NCI-H146 treated with DMSO at 0.1 percent for 48 hours (cell line): ENCODE results near the gene CCDC149.
A peak's percentile ranks its signal among the peaks of the same experiment; 100 is the strongest.

Source experiments
- DNase-seq: peaks from one replicate; lab custom pipeline; 2025; ENCODE audit not compliant: unreplicated experiment; lab: John Stamatoyannopoulos, UW

The CCDC149 gene

DNA sequence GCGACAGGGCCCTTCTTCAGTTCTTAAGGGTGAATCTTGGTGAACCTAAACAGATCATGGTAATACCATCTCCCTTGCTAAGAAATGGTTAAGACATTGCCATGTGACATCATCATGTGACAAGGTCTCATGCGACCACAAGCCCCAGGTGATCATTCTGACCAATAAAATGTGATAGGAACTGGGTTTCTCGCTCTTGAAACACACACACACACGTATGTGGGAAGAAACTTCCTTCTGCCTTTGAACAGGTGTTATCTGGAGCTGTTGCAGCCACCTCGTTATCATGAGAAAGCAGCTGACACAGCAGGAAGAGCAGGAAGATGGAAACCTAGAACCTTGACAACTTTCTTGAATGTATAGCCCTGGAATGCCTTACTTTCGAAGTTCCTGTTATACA lies 107.3 kb downstream of the CCDC149 start:
- DNase-seq = no peak

DNA sequence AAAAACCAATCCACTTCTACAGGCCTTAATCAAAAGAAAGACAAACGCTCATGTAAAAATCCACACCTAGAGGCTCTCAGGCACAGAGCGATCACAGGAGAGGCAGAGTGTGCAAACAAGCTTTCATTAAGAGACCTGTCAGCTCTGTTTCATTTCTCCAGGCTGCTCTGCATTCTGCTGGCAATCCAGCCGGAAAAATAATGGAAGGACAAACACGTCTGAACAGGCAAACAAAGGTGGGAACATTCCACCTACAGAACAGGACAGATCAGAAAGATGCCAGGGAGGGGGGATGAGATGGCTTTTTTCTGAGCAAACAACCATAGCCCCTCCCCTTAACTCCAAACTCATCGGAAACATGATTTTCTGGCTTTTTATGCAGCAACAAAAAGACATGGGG lies 107.8 kb downstream of the CCDC149 start:
- peak; percentile 35 for DNase-seq

DNA sequence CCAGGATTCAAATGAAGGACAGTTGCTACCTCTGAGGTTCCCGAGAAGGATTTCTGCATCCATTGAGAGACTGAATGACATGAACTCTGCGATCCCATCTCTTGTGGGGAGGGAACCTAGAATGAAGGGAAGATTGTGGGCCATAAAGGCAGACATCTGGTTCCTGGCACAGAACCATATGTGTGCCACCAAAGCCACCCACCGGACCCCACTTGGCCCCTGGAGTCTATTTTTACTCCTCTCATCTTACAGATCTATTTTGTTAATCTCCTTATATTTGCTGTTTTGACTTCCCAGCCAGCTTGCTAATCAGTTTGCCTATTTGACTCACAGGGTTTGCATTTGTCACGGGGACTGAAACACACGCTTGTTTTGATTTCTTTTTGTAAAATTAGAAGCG lies 110.2 kb downstream of the CCDC149 start:
- no peak for DNase-seq

DNA sequence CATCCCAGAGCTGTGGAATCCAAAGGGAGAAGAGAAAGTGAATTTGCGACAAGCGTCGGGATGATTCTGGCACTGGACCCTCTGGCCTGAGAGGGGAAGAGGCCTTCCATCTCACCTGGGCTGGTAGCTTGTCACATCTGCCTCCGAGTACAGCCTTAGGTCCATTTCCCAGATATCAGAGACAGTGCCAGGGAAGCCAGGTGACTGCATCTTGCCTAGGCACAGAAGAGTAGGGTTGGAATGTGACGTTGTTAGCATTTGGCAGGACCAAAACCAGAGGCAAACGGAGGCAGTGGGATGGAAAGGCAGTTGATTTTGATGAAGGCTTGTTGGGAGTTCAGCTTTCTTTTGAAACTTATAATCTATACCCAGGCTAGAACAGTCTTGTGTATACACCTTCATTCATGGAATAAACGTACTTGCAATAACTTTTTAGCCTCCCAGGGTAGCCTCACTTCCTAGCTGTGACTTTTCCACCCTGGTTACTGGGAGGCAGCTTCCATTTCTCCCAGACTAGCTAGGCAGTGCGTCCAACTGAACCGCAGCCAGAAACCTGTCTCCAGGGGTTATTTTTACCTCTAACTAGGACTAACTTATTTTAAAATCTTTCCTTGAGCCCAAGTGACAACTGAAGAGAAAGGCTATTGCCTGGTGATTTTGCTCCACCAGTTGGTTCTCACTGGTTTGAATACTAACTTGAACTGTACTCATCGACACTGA lies 111.5 kb downstream of the CCDC149 start:
- DNase-seq = no peak

DNA sequence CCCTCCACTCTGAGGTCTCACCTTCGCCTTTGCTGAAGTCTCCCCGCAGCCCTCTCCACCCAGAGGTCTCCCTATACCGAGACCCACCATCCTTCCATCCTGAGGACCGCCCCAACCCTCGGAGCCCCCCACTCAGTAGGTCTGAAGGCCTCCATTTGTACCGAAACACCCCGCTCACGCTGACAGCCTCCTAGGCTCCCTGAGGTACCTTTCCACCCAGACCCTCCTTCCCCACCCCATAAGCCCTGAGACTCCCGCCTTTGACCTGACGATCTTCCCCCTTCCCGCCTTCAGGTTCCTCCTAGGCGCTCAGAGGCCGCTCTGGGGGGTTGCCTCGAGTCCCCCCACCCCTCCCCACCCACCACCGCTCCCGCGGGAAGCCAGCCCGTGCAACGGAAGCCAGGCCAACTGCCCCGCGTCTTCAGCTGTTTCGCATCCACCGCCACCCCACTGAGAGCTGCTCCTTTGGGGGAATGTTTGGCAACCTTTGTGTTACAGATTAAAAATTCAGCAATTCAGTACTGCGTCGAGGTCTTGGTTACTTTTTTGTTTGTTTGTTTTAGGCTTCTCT lies 112.4 kb downstream of the CCDC149 start:
- DNase-seq = no peak

DNA sequence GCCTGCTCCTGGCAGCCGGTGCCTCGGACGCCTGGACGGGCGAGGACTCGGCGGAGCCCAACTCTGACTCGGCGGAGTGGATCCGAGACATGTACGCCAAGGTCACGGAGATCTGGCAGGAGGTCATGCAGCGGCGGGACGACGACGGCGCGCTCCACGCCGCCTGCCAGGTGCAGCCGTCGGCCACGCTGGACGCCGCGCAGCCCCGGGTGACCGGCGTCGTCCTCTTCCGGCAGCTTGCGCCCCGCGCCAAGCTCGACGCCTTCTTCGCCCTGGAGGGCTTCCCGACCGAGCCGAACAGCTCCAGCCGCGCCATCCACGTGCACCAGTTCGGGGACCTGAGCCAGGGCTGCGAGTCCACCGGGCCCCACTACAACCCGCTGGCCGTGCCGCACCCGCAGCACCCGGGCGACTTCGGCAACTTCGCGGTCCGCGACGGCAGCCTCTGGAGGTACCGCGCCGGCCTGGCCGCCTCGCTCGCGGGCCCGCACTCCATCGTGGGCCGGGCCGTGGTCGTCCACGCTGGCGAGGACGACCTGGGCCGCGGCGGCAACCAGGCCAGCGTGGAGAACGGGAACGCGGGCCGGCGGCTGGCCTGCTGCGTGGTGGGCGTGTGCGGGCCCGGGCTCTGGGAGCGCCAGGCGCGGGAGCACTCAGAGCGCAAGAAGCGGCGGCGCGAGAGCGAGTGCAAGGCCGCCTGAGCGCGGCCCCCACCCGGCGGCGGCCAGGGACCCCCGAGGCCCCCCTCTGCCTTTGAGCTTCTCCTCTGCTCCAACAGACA lies 113.1 kb downstream of the CCDC149 start:
- no peak for DNase-seq

DNA sequence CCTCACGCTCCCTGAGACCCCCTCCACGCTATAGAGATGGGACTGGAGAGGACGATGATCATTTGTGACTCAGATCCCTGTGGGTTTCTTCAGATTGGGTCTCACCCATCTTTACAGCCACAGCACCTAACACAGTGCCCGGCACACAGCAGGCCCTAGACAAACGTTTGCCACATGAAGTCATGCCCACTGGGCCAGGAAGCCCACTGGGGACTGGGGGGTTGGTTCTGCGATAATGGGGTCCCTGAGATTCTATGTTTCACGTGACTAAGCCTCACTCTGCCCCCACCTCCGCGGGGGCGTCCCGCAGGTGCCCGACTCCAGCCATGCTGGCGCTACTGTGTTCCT lies 113.7 kb downstream of the CCDC149 start:
- DNase-seq = no peak

DNA sequence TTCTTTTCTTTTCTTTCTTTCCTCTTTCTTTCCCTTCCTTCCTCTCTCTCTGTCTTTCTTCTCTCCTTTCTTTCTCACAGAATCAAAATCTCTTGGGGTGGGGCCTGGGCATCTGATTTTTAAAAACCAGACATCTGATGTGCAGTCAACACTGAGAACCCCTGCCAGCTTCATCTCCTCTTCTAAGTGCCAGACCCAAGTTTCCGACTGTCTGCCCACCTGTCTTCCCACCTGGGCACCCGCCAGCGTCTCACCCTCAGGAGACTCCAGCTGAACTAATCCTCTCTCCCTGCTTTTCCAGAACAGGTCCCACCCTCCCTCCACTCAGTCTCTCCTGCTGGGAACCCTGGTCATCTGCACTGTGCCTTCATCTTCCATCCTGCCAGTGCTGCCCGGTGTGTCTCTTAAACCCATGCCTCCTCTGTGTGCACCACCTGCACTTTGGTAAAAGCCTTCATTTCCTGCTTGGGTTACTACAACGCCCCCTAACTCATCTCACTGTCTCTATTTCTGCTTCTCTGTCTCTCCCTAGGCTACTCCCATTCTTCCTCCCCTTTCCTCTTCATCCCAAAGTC lies 114.7 kb downstream of the CCDC149 start:
- DNase-seq = no peak

DNA sequence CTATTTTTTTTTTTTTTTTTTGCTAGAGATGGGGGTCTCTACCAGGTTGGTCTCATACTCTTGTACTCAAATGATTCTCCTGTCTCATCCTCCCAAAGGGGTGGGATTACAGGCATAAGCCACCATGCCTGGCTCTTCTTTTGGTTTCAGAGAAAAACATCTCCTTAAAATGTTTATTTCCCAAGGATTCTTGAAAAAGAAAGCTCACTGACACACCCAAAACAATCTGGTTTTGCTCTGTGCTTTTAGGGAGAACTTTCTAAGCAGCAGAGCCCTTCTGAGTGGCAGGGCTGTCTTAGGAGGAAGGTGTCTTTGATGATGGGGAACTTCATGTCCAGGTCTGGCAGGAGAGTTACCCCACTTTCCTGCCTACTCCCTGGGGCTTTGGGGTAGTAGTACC lies 116.2 kb downstream of the CCDC149 start:
- no peak for DNase-seq

DNA sequence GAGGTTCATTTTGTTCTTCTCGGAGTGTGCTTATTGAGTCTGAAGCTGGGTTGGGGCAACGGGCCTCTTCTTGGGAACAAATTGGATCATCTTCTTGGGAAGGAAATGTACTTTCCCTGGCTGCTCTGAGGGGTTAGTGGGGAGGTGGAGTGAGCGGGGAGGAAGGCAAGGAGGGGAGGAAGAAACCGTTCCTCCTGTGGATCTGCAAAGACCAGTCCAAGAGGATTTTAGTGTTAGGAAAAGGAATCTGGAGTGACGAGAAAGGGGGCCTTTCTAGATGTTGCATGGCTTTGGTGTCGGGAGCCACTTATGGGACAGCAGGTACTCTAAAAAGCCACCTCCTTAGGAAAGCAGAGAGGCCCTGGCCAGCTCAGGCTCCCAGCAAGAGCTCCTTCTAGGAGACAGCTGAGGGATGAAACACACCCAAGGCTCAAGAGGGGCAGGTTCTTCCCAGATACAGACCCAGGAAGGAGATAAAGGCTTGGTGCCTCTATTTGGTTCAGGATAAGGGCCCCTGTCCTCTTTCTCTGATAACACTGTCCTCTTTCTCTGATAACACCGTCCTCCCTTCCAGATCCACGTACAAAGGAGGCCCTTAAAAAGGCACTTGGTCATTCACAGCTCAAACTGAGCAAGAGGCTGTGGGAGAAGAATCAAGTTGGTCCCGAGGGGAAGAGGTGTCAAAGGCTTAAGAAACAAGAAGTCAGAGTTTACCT lies 117.0 kb downstream of the CCDC149 start:
- no peak for DNase-seq

DNA sequence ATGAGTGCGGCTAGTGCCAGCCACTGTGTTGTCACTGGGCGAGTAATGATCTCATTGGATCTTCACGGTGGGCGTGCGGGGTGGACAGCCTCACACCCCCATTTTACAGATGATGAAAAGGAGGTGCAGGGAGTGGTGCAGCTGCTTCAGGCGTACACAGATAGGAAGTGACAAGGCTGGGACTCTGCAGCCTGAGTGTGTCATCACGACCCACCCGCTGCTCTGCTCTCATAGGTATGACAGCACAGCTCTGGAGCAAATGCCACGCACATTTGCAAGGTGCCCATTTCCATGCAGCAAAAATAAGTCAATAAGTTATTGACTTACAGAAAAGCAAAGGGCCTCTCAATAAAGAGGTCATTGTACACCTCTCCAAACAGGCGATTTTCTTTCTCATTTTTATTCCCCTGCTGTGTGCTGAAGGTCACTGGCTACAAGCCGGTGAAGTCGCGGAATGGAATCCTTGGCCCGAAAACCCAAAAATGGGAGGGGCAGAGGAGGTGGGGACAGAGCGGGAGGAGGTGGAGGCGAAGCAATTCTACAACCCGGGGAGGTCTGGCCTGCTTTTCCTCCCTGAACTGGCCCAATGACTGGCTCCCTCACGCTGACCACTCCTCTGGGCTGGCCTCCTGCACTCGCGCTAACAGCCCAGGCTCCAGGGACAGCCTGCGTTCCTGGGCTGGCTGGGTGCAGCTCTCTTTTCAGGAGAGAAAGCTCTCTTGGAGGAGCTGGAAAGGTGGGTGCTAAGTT lies 117.8 kb downstream of the CCDC149 start, which contains the start of gene SOD3:
Gene SOD3 (plus strand): TSS at position 658 of the 750 bp plus-strand sequence. CDS start 3,949 bp downstream, outside the sequence.
- peak; percentile 8 for DNase-seq

DNA sequence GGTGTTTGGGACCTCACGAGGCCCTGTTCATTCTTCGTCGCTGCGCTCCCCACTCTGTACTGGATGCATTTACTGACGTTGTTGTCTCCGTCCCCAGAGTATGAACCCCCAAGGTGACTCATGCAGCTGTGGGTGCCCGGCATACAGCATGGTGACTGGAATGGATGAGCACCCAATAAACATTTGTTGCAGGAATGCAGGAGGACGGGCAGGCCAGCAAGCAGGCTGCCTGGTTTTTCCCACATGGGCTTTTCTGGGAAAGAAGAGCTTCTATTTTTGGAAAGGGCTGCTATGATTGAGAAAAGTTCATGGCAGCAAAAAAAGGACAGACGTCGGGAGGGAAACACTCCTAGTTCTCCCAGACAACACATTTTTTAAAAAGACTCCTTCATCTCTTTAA lies 118.4 kb downstream of the CCDC149 start:
- no peak for DNase-seq

DNA sequence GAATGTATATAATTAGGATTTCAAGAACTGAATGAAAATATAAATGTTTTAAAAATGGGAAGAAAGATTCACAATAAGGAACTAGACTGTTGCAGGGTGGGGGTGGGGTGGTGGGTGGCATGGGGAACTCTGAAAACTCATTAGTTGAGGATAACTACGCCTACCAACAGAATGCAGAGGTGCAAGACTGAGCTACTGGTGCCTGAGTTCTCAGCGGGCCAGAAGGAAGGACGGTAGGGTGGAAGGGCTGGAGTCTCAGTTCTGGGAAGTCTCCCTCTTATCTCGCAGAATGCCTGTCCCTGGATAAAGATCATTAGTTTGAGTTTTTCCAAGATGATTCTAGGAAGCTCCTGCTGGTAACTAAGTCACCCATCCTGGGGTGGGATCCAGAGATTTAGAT lies 118.8 kb downstream of the CCDC149 start:
- DNase-seq = no peak

DNA sequence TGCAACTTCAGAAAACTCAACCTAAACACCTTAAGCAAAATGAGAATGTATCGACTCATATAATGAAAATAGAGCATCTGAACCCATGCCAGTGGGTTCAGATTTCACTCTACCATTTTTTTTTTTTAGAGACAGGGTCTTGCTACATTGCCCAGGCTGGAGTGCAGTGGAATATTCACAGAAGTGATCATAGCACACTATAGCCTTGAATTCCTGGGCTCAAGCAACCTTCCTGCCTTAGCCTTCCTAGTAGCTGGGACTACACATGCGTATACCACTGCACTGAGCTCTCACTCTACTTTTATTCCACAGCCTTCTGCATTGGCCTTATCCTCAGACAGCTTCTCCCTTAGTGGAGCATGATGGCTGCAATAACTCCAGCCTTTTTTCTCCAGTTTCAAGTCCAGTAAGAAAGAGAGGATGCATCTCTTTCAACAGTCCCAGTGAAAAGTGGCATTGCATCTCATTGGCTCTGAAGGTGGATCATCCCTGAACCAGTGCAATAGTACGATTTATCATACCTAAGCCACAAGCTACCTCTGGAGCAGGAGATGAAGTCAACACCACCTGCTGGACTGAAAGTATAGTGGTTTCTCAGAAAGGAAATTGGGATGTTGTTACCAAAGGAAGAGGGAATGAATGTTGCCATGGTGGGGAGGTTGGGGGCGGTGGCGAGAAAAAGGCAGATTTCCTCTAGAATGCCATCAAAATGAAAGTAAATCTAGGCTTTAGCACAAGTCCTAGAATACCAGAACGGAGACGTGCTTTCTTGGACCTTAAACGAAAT lies 119.4 kb downstream of the CCDC149 start:
- DNase-seq = peak; percentile 10

DNA sequence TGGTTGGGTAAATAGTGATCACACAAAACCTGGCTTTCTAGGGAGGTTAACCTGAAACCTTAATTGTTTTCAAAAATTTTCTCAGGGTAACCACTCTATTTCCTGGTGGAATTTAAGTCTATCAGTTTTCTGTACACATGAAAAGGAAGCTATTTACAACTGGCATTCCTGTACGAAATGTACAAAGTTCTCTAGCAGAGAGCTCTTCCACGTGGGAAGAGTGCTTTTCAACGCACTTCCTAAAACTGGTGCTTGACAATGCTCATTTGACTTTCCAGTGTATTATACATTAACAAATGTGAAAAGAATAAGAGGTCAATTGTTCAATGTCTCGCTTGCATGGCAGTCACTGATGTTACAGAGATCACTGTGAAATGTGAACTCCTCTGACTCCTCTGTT lies 120.3 kb downstream of the CCDC149 start:
- DNase-seq = no peak

DNA sequence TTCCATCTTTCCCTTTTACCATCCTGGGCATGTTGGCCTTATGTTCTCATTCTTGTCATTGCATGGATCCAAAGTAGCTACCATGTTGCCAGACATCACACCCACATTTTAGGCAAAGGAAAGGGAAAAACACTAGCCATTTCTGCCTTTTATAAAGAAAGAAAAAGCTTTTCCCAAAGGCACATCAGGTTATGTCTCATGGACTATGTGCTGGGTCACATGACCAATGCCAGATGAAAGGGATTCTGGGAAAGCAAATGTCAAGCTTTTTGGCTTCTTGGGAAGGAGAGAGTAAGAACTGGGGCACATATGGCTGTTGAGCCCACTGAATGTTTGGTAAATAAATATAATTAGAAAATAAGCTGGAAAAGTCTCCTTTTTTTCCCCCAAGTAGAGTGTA lies 121.8 kb downstream of the CCDC149 start:
- no peak for DNase-seq

DNA sequence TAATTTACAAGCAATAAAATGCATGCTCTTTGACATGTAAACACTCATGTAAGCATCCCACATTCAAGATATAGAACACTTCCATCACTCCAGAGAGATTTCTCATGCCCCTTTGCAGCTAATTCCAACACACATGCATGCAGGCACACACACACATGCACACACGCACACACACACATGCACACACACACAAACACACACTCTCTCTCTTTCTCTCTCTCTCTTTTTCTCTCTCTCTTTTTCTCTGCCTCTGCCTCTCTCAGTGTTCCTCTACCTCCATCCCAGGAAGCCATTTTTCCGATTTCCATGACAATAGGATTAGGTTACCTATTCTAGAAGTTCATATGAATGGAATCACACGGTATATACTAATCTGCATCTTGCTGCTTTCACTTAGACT lies 129.3 kb downstream of the CCDC149 start:
- DNase-seq = no peak

DNA sequence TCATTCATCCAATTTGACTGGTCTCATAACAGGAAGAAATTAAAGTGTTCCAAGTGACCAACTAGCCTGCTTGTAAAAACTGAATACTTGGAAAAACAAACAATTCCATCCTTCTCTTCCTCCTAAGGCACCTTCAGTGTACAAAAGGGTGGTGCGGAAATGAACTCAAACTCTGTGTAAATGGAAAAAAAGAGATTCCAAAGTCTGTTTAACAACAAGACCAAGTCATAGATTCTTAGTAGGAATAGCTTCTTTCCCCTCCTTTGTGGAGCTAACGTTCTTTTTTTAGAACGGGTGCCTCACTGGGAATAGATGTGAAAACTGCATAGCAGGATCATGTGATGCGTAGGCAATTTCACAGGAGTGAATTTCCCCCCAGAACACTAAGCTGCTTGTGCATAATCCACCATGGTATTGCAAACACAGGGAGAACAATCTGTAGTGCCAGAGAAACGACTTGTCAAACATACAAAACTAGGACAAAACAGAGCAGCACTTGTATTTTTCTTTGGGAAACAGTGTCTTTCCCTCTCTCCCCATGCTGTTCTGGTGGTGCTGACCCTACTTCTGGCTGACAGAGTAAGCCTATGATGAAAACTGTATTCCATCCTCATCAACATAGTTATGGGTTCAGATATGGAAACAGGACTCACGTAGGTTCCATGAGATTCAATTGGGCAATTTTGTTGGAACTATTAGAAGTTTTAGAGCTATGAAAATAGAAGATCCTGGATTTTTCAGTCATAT lies 130.7 kb downstream of the CCDC149 start:
- DNase-seq = no peak

DNA sequence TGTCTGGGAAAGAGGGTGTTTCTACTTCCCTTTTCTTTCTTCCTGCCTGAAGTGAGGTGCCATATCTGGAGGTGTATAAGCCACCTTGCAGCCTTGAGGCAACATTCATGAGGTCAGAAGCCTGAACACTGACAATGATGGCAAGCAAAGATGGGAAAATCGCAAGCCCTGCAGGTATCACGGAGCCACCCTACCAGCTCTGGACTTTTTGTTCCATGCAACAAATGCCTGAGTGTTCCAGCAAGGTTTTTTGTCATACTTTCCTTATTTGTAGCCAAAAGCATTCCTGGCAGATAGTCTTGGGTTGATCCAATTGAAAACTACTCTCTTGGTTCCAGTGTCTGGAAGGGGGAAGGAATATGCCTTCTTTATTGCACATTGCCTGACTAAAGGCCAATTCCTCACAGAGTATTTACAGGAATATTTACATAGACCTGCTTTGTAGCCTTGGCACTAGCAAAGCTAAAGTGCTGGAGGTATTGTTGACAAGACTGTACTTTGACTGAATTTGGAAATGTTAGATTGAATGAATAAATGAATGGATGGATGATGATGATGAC lies 131.8 kb downstream of the CCDC149 start:
- no peak for DNase-seq
